ENCODE measurements around the gene CYB5R2.

The CYB5R2 gene

DNA sequence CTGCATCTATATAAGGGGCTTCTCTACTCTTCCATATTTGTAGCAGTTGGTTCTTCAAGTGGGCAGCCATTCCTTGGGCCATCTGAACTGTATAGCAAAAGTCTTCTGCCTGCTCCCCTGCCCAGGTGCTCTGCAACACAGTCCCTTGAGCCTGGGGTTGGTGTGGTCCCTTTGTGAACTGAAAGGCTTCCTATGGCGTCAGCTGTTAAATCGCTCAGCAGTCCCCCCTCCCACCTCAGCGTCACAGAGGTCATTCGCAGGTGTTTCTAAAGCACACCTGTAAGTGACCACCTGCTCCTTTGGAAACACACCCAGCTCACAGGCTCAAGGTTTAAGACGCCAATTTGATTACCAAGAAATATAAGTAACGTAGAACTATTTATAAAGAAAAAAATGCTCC, 37.0 kb downstream of the CYB5R2 start:
- ATAC-seq = no peak

DNA sequence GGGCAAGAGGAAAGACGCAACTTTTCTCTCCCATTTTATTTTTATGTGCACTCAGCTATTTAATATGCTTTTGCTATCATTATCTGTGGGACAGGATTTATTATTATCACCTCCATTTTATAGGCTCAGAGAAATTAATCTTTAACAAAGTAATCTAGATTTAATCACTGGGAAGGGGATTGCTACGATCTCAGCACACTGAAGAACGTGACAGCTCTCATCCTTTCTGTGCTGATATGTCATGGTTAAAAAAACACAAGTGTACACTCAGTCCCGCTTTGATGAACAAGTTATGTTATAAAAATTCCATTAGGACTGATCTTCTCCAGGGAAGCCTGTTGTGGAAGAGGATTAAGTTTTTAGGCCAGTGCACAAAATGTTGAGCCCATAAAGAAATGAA, 37.6 kb downstream of the CYB5R2 start:
- TF ChIP-seq, protein P1, sequence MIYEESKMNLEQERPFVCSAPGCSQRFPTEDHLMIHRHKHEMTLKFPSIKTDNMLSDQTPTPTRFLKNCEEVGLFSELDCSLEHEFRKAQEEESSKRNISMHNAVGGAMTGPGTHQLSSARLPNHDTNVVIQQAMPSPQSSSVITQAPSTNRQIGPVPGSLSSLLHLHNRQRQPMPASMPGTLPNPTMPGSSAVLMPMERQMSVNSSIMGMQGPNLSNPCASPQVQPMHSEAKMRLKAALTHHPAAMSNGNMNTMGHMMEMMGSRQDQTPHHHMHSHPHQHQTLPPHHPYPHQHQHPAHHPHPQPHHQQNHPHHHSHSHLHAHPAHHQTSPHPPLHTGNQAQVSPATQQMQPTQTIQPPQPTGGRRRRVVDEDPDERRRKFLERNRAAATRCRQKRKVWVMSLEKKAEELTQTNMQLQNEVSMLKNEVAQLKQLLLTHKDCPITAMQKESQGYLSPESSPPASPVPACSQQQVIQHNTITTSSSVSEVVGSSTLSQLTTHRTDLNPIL (CRISPR knock-in tag; IDR thresholded peaks at IDR 0.05; ENCODE audit: low read depth) = no peak
- TF ChIP-seq ZFP30 (CRISPR knock-in tag; IDR thresholded peaks at IDR 0.05) = no peak
- no peak for TF ChIP-seq ARNTL (CRISPR knock-in tag; IDR thresholded peaks at IDR 0.05; ENCODE audit: borderline replicate concordance, low read depth)
- no peak for TF ChIP-seq PPARA (CRISPR knock-in tag; IDR thresholded peaks at IDR 0.05; ENCODE audit: borderline replicate concordance)
- no peak for TF ChIP-seq OSR1 (CRISPR knock-in tag; IDR thresholded peaks at IDR 0.05)
- ATAC-seq = no peak

More for the DNA sequence above, 37.0 kb downstream of the CYB5R2 start:
- TF ChIP-seq, protein P1 (CRISPR knock-in tag; IDR thresholded peaks at IDR 0.05; ENCODE audit: low read depth) = no peak
- TF ChIP-seq GLIS3 (CRISPR knock-in tag; IDR thresholded peaks at IDR 0.05) = no peak
- no peak for TF ChIP-seq ZNF565 (CRISPR knock-in tag; conservative IDR thresholded peaks at IDR 0.05; ENCODE audit: low read depth)
- TF ChIP-seq, protein P2, sequence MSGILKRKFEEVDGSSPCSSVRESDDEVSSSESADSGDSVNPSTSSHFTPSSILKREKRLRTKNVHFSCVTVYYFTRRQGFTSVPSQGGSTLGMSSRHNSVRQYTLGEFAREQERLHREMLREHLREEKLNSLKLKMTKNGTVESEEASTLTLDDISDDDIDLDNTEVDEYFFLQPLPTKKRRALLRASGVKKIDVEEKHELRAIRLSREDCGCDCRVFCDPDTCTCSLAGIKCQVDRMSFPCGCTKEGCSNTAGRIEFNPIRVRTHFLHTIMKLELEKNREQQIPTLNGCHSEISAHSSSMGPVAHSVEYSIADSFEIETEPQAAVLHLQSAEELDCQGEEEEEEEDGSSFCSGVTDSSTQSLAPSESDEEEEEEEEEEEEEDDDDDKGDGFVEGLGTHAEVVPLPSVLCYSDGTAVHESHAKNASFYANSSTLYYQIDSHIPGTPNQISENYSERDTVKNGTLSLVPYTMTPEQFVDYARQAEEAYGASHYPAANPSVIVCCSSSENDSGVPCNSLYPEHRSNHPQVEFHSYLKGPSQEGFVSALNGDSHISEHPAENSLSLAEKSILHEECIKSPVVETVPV (CRISPR knock-in tag; IDR thresholded peaks at IDR 0.05) = no peak
- TF ChIP-seq ISL1 (CRISPR knock-in tag; IDR thresholded peaks at IDR 0.05) = no peak
- no peak for TF ChIP-seq OSR1 (CRISPR knock-in tag; IDR thresholded peaks at IDR 0.05)
- no peak for TF ChIP-seq ZC3H10 (CRISPR knock-in tag; IDR thresholded peaks at IDR 0.05)
- TF ChIP-seq SNAI2 (CRISPR knock-in tag; IDR thresholded peaks at IDR 0.05) = no peak
- no peak for TF ChIP-seq CSDC2 (CRISPR knock-in tag; IDR thresholded peaks at IDR 0.05)
- TF ChIP-seq, protein P3, sequence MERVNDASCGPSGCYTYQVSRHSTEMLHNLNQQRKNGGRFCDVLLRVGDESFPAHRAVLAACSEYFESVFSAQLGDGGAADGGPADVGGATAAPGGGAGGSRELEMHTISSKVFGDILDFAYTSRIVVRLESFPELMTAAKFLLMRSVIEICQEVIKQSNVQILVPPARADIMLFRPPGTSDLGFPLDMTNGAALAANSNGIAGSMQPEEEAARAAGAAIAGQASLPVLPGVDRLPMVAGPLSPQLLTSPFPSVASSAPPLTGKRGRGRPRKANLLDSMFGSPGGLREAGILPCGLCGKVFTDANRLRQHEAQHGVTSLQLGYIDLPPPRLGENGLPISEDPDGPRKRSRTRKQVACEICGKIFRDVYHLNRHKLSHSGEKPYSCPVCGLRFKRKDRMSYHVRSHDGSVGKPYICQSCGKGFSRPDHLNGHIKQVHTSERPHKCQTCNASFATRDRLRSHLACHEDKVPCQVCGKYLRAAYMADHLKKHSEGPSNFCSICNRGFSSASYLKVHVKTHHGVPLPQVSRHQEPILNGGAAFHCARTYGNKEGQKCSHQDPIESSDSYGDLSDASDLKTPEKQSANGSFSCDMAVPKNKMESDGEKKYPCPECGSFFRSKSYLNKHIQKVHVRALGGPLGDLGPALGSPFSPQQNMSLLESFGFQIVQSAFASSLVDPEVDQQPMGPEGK (CRISPR knock-in tag; IDR thresholded peaks at IDR 0.05; ENCODE audit: borderline replicate concordance) = no peak
- TF ChIP-seq, protein P4, sequence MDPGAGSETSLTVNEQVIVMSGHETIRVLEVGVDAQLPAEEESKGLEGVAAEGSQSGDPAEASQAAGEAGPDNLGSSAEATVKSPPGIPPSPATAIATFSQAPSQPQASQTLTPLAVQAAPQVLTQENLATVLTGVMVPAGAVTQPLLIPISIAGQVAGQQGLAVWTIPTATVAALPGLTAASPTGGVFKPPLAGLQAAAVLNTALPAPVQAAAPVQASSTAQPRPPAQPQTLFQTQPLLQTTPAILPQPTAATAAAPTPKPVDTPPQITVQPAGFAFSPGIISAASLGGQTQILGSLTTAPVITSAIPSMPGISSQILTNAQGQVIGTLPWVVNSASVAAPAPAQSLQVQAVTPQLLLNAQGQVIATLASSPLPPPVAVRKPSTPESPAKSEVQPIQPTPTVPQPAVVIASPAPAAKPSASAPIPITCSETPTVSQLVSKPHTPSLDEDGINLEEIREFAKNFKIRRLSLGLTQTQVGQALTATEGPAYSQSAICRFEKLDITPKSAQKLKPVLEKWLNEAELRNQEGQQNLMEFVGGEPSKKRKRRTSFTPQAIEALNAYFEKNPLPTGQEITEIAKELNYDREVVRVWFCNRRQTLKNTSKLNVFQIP (CRISPR knock-in tag; IDR thresholded peaks at IDR 0.05; ENCODE audit: borderline replicate concordance, low read depth) = no peak

DNA sequence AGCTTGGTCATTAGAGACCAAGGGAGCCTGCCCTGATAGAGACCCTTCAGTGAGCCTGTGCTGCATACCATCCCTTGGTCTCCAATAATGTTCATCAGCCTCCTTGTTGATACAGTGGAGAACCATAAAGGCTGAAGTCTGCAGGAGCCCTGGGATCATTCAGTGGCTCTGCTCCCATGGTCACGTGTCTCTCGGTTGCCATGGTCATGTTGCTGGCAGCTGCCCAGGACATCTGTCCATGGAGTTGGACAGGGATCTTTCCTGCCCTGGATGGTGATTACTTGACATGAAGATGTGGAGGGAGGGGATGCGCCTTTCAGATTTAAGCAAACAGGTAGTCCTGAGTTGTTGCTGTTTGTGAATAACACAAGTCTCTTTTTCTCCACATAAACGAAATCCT, 38.2 kb downstream of the CYB5R2 start:
- ATAC-seq = no peak
- TF ChIP-seq, protein P5, sequence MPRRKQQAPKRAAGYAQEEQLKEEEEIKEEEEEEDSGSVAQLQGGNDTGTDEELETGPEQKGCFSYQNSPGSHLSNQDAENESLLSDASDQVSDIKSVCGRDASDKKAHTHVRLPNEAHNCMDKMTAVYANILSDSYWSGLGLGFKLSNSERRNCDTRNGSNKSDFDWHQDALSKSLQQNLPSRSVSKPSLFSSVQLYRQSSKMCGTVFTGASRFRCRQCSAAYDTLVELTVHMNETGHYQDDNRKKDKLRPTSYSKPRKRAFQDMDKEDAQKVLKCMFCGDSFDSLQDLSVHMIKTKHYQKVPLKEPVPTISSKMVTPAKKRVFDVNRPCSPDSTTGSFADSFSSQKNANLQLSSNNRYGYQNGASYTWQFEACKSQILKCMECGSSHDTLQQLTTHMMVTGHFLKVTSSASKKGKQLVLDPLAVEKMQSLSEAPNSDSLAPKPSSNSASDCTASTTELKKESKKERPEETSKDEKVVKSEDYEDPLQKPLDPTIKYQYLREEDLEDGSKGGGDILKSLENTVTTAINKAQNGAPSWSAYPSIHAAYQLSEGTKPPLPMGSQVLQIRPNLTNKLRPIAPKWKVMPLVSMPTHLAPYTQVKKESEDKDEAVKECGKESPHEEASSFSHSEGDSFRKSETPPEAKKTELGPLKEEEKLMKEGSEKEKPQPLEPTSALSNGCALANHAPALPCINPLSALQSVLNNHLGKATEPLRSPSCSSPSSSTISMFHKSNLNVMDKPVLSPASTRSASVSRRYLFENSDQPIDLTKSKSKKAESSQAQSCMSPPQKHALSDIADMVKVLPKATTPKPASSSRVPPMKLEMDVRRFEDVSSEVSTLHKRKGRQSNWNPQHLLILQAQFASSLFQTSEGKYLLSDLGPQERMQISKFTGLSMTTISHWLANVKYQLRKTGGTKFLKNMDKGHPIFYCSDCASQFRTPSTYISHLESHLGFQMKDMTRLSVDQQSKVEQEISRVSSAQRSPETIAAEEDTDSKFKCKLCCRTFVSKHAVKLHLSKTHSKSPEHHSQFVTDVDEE (CRISPR knock-in tag; IDR thresholded peaks at IDR 0.05) = no peak
- TF ChIP-seq, protein P2 (CRISPR knock-in tag; IDR thresholded peaks at IDR 0.05) = no peak
- TF ChIP-seq OSR1 (CRISPR knock-in tag; IDR thresholded peaks at IDR 0.05) (no peak), ZNF565 (CRISPR knock-in tag; conservative IDR thresholded peaks at IDR 0.05; ENCODE audit: low read depth) (no peak), ZFP3 (CRISPR knock-in tag; IDR thresholded peaks at IDR 0.05) (no peak), RARB (CRISPR knock-in tag; IDR thresholded peaks at IDR 0.05) (no peak), ARNTL (CRISPR knock-in tag; IDR thresholded peaks at IDR 0.05; ENCODE audit: borderline replicate concordance, low read depth) (no peak), TOX (CRISPR knock-in tag; IDR thresholded peaks at IDR 0.05; ENCODE audit: borderline replicate concordance) (no peak), TCF4 (CRISPR knock-in tag; IDR thresholded peaks at IDR 0.05; ENCODE audit: borderline replicate concordance) (no peak), GLIS3 (CRISPR knock-in tag; IDR thresholded peaks at IDR 0.05) (no peak), CSDC2 (CRISPR knock-in tag; IDR thresholded peaks at IDR 0.05) (no peak), ESRRG (CRISPR knock-in tag; IDR thresholded peaks at IDR 0.05) (no peak), PPARA (CRISPR knock-in tag; IDR thresholded peaks at IDR 0.05; ENCODE audit: borderline replicate concordance) (no peak)
- TF ChIP-seq, protein P3 (CRISPR knock-in tag; IDR thresholded peaks at IDR 0.05; ENCODE audit: borderline replicate concordance) = no peak
- TF ChIP-seq, protein P4 (CRISPR knock-in tag; IDR thresholded peaks at IDR 0.05; ENCODE audit: borderline replicate concordance, low read depth) = no peak

Measured in SK-N-SH treated with all-trans-retinoic acid at 6 μM for 48 hours (cell line).